Measurements from ENCODE around the gene PLCH2. TPM values are rescaled to one million over a fixed set of nuclear protein-coding genes. Genes with fewer than 3 reads are reported as not detected.

The PLCH2 gene
- total RNA-seq, 2 donors from 2014 or later = 5.5 to 6.9 TPM

DNA sequence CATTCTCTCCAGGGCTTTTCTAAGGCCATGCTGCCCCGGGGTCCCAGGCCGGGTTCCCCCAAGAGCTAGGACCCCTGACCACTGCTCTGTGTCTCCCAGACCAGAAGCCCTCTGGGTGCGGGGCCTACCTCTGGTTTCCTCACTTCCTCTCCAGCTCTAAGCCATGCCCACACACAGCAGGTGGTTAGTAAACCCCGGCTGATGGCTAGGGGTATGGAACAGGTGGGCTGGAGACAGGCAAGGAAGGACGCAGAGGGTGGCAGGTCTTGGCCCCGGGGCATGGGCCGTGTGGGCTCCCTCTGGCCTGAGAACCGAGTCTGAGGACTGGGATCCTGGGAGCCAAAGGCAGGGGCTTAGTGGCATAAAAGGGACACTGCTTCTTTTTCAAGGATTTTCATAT lies 15.9 kb upstream of the PLCH2 start:
- H3K4me1 Mint-ChIP-seq (ENCODE audit: low read depth in 2 of 2) = peaks cover 0 to 2% of the 10 kb centered on the region in 2 donors
- no peaks in the 10 kb centered on the region for H3K27me3 Mint-ChIP-seq
- no peak overlapping the region for H3K4me3 Mint-ChIP-seq
- no peaks in the 10 kb centered on the region for H3K36me3 Mint-ChIP-seq
- H3K9me3 Mint-ChIP-seq = no peaks in the 10 kb centered on the region
- ATAC-seq (no peak), DNase-seq (ENCODE audit: low spot score) (no peak)
- no peak overlapping the region for H3K27ac Mint-ChIP-seq

DNA sequence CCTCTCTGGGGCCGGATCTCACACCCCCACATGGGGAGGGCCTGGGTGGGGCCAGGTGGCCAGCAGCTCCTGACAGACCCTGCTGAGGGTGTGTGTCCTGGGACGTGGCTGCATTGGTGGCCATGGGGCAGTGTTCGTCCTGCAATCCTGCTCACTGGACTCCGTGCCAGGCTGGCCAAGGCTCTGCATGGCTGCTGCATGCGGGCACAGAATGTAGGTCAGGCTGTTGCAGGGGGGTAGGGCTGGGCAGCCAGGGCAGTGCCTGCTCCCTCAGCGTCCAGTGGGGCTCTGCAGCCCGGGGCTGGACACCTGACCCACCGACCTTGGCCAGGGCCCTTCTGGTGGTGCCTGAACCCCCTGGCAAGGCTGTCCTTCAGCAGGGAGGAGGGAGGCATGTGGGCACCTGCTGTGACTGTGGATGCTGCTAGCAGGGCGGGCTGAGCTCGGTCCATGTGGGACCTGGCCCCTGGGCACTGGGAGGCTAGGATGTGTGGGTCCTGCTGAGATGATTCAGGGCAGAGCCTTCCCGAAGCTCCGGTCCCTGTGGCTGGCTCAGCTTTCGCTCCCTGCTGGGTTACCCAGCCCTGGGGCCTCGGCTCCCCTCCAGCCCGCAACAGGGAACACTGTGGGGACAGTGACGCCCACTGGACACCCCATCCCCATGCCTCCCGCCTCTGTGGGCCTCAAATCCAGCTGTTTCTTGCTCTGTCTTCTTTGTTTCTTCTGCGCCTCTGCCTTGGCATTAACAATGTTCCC lies 14.9 kb upstream of the PLCH2 start:
- DNase-seq (ENCODE audit: low spot score) = no peak
- no peaks in the 10 kb centered on the region for H3K9me3 Mint-ChIP-seq
- no peak overlapping the region for H3K4me3 Mint-ChIP-seq
- ATAC-seq = no peak
- H3K36me3 Mint-ChIP-seq = no peaks in the 10 kb centered on the region
- H3K27me3 Mint-ChIP-seq = no peaks in the 10 kb centered on the region
- peaks cover 0 to 2% of the 10 kb centered on the region in 2 donors for H3K4me1 Mint-ChIP-seq (ENCODE audit: low read depth in 2 of 2)
- H3K27ac Mint-ChIP-seq = no peak overlapping the region

DNA sequence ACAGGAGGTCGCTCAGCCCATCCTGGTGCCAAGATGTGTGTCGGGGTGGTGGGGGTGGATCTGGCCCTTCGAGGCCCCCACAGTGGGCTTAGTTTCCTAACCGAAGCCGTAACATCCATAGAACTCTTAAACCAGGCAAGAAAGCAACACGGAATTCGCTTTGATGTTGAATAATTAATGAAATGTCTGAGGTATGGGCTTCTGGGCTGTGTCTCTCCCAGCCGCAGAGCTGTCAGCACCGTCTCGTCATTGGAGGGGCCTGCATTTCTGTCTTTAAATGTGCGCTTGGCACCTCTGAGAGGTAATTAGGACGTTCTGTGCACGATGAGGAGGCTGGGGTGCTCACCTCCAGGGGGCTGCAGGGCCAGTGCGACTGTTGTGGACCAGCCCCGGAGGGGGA lies 13.3 kb upstream of the PLCH2 start:
- ATAC-seq = no peak
- no peak for DNase-seq (ENCODE audit: low spot score)
- no peak overlapping the region for H3K27ac Mint-ChIP-seq
- H3K27me3 Mint-ChIP-seq = no peaks in the 10 kb centered on the region
- H3K4me1 Mint-ChIP-seq (ENCODE audit: low read depth in 2 of 2) = no peaks in the 10 kb centered on the region
- H3K36me3 Mint-ChIP-seq = no peaks in the 10 kb centered on the region
- H3K9me3 Mint-ChIP-seq = no peaks in the 10 kb centered on the region
- no peak overlapping the region for H3K4me3 Mint-ChIP-seq

DNA sequence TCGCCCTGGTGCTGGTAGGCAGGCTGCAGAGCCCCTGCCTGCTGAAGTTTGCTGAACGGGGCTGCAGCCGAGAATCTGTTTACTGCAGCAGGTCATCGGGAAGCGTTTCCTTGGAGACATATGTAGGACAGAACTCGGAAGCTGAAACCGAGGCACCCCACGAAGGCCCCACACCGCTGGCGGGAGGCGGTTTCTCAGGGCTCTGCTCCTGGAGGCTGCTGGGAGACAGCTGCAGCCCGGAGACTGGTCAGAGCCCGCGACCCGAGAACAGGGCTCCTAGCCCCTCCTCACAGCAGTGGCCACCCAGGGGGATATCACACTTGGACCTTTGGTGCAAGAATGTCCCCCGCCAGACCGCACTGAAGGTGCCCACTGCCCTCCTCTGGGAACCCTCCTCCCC lies 12.7 kb upstream of the PLCH2 start:
- no peak for DNase-seq (ENCODE audit: low spot score)
- Mint-ChIP-seq H3K27ac (no peak overlapping the region), H3K4me3 (no peak overlapping the region), H3K27me3 (no peaks in the 10 kb centered on the region), H3K9me3 (no peaks in the 10 kb centered on the region), H3K36me3 (no peaks in the 10 kb centered on the region), H3K4me1 (ENCODE audit: low read depth in 2 of 2) (no peaks in the 10 kb centered on the region)
- ATAC-seq = no peak

DNA sequence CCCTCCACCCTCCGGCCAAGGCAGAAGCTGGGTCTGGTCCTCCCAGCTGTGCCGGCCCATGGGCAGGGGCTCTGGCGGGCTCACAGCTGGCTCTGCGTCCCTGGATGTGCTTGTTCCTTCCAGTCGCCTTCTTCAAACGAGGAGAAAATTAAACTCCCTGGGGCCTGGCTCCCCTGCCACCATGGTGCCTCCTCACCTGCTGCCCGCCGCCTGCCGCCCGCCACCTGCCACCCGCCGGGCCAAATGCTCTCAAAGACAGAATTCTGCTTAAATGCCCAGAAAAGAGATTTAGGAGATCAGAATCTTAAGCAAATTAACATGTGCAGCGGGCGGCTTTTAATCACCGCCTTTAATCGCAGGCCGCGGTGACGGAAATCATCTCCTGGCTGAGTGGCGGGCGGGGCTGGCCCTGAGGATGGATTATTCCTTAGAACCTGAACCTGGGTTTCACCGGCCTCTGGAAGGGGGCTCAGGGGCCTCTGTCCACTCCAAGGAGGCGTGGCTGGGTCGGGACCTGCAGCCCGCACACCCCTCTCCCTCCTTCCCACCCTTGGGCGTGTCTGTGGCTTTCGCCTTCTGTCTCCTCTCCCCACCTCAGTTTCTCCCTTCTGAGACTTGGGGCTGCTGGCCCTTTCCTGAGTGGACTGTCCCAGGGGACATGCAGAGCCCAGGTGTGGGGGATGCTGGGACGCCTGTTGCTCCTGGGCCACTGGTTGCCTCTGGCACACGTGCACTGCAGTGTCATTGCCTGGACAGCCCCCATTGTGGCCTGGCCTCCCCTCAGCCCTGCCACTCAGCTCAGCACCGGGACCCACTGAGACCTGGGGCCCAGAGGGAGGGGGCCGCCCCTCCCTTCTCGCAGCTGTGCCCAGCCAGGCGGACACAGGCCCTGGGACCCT lies 10.5 kb upstream of the PLCH2 start:
- Mint-ChIP-seq H3K27me3 (no peaks in the 10 kb centered on the region), H3K36me3 (no peaks in the 10 kb centered on the region), H3K4me1 (ENCODE audit: low read depth in 2 of 2) (no peaks in the 10 kb centered on the region), H3K27ac (no peak overlapping the region), H3K9me3 (no peaks in the 10 kb centered on the region), H3K4me3 (no peak overlapping the region)
- DNase-seq (ENCODE audit: low spot score) = no peak
- ATAC-seq = no peak

DNA sequence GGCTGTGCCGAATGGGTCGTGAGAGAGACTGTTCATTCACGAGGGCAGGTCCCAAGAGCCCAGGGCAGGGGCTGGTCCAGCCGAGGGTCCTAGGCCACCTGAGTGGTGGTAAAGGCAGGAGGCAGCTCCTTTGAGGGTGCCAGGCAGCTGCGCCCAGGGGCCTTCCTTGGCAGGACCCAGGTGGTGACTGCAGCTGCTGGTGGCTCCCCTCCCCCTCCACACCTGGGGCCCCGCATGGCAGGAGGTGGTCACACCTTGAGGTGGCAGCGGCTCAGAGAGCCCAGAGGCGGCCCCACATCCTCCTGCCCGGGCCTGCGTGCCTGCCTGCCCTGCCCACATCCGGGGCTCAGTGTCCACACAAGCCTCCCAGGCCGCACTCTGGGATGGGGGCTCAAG lies 9.8 kb upstream of the PLCH2 start:
- H3K36me3 Mint-ChIP-seq = no peaks in the 10 kb centered on the region
- H3K27me3 Mint-ChIP-seq = no peaks in the 10 kb centered on the region
- DNase-seq (ENCODE audit: low spot score) (no peak), ATAC-seq (no peak)
- H3K9me3 Mint-ChIP-seq = no peaks in the 10 kb centered on the region
- no peak overlapping the region for H3K4me3 Mint-ChIP-seq
- H3K4me1 Mint-ChIP-seq (ENCODE audit: low read depth in 2 of 2) = no peaks in the 10 kb centered on the region
- no peak overlapping the region for H3K27ac Mint-ChIP-seq

DNA sequence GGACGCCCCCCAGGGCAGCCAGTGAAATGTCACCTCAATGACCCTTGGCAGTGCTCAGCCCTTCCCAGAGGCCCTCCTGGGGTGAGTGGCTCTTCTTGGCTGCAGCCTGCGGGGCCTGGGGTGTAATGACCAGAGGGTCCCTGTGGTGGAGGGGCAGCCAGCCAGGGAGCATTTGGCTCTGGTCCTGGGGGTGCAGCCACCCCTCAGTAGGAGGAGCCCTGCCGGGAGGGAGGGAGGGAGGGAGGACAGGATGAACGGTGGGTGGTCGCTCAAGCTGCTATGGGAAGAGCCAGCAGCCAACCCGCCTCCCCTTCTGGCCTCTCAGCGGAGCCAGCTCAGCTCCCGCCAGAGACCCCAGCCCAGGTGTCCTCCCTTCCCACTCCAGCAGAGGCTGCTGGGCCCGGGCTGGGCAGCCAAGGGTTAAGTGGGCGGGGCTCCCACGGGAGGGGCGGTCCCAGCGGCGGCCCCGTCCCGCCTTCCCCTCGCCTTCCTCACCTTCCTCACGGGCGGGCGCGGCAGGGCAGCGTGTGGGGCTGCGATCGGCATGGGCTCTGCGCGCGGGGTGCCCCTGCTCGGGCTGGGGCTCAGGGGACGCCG lies 9.0 kb upstream of the PLCH2 start:
- H3K9me3 Mint-ChIP-seq = no peaks in the 10 kb centered on the region
- no peaks in the 10 kb centered on the region for H3K36me3 Mint-ChIP-seq
- DNase-seq (ENCODE audit: low spot score) (no peak), ATAC-seq (peak; percentile 52 to 62)
- no peak overlapping the region for H3K27ac Mint-ChIP-seq
- no peaks in the 10 kb centered on the region for H3K4me1 Mint-ChIP-seq (ENCODE audit: low read depth in 2 of 2)
- no peak overlapping the region for H3K4me3 Mint-ChIP-seq
- H3K27me3 Mint-ChIP-seq = no peaks in the 10 kb centered on the region

DNA sequence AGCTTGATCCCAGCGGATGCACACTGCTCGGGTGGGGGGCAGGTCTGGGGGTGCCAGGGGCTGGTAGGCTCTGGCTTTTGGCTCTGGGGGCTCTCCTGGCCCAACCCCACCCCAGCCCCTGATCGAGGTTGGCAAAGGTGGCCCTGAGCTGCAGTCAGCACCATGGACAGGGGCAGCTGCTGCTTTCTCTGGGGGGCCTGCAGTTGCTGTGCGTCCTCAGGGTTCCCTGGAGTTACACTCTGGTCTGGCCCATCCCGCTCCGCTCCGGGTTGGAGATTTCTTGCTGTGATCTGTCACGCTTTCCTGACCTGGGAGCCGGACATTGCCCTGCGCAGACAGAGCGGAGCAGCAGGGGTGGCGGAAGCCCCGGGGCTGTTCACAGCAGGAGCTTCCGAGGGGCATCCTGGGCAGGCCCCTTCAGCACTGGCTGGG lies 8.0 kb upstream of the PLCH2 start:
- Mint-ChIP-seq H3K27ac (no peak overlapping the region), H3K4me1 (ENCODE audit: low read depth in 2 of 2) (no peaks in the 10 kb centered on the region), H3K27me3 (no peaks in the 10 kb centered on the region), H3K4me3 (no peak overlapping the region), H3K36me3 (no peaks in the 10 kb centered on the region), H3K9me3 (no peaks in the 10 kb centered on the region)
- DNase-seq (ENCODE audit: low spot score) = no peak
- no peak for ATAC-seq

DNA sequence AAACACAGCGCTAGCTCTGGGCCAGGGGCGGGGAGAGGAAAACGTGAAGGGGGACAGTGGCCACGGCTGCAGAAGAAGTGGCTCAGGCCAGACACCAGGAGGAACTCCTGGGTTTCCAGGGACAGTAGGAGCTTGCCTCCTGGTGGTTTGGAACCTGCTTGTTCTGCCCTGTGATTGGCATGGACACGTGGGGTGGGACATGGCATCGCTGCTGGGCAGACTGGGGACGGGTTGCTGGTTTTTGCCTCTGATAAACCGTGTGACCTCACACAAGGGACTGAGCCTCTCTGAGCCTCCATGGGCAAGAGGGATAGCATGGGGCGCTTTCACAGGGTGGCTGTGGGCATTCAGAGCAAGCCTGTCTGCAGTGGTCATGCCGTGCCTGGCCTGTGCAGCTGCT lies 7.5 kb upstream of the PLCH2 start:
- Mint-ChIP-seq H3K27me3 (no peaks in the 10 kb centered on the region), H3K9me3 (no peaks in the 10 kb centered on the region), H3K4me1 (ENCODE audit: low read depth in 2 of 2) (no peaks in the 10 kb centered on the region), H3K27ac (no peak overlapping the region), H3K4me3 (no peak overlapping the region), H3K36me3 (no peaks in the 10 kb centered on the region)
- DNase-seq (ENCODE audit: low spot score) (no peak), ATAC-seq (no peak)

DNA sequence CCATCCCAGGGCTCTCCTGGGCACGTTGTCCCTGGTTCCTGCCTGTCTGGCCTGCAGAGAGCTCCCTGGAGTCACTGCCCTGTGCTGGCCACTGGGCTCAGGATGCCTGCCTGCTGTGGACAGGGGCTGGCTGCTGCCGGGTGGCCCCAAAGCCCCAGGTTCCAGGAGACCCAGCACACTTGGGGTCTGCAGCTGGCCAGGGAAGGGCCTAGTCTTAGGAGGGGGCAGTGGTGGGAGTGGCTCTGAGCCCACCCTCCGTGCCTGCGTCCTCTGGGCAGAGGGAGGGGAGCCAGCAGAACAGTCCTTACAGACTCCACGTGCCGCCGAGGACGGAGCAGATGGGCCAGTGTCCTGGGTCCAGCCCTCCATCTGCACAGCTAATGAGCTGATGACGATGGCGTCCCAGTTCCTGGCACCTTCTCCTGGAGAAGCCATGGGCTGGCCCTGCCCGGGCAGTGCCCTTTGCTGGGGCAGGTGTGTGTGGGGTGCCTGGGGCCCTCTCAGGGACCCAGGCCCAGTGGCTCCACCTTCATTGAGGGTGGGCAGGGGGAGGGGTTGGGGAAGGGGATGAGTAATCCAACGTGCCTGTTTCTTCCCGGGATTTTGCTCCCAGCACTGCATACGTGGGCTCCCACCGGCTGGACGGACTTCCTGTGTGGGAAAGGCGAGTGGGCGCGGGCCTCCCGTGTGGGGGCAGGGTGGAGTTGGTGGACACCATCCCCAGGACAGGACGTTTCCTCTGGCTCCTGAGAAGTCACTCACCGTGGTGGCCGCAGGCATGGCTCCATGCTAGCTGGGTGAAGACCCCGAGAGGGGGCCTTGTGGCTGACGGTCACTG lies 6.8 kb upstream of the PLCH2 start:
- Mint-ChIP-seq H3K27me3 (no peaks in the 10 kb centered on the region), H3K4me1 (ENCODE audit: low read depth in 2 of 2) (no peaks in the 10 kb centered on the region)

DNA sequence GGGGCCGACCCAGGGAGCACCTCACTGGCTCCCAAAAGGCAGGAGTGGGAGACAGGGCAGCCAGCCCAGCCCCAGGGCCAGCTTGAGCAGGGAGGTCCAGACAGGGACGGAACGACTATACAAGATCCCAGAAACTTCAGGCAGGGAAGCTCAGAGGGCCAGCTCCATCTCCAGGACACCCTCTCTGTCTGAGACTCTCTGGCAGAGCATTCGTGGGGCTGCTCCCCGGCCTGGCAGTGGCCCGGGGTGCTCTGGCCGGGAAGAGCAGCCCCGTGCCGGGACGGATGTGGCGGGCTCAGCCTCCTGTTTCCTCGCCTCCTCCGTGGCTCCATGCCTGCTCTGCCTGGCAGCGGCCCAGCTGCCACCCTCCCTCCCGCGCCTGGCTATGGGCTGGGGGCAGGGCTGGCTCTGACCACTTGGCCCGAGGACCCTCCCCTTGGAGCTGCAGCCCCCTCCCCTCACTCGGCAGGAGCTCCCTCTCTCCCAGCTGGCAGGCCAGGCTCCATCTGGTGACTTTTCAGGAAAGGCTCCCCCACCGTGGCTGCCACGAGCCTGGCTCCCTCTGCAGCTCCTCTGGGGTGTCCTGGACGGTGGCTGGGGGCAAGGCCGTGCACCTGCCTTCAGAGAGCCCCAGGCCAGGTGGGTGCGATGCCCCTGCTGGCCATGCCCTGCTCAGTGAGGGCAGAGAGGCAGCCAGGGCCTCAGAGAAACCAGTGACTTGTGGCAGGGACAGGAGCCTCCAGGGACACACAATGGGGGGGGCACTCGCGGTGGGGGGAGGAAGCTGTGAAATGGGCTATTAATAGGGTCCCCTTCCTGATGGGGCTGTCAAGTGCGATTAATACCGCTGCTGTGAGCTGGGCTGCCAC lies 5.6 kb upstream of the PLCH2 start:
- no peak overlapping the region for H3K27ac Mint-ChIP-seq

More for the DNA sequence above, 6.8 kb upstream of the PLCH2 start:
- no peak overlapping the region for H3K27ac Mint-ChIP-seq
- DNase-seq (ENCODE audit: low spot score) = no peak
- ATAC-seq = no peak
- no peaks in the 10 kb centered on the region for H3K9me3 Mint-ChIP-seq
- no peak overlapping the region for H3K4me3 Mint-ChIP-seq
- no peaks in the 10 kb centered on the region for H3K36me3 Mint-ChIP-seq

DNA sequence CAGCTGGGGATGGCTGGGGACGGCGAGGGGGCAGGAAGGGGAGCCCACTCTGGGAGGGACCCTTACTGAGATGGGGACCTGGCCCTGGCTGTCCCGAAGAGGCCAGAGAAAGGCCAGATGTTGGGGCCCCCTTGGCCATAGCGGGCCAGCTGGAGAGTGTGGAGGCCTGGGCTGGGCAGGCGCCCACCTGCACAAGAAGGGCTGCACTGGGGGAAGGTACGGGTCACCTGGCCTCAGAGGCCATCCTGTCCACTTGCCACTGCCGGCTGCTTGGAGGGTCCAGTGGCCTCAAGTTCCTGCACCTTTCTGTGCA lies 5.0 kb upstream of the PLCH2 start:
- H3K36me3 Mint-ChIP-seq = no peaks in the 10 kb centered on the region
- H3K4me3 Mint-ChIP-seq = no peak overlapping the region
- no peaks in the 10 kb centered on the region for H3K4me1 Mint-ChIP-seq (ENCODE audit: low read depth in 2 of 2)
- H3K9me3 Mint-ChIP-seq = no peaks in the 10 kb centered on the region
- H3K27ac Mint-ChIP-seq = no peak overlapping the region
- no peaks in the 10 kb centered on the region for H3K27me3 Mint-ChIP-seq
- DNase-seq (ENCODE audit: low spot score) (no peak), ATAC-seq (no peak)

More for the DNA sequence above, 5.6 kb upstream of the PLCH2 start:
- DNase-seq (ENCODE audit: low spot score) = no peak
- no peak for ATAC-seq
- Mint-ChIP-seq H3K9me3 (no peaks in the 10 kb centered on the region), H3K27me3 (no peaks in the 10 kb centered on the region), H3K36me3 (no peaks in the 10 kb centered on the region), H3K4me1 (ENCODE audit: low read depth in 2 of 2) (no peaks in the 10 kb centered on the region), H3K4me3 (no peak overlapping the region)

DNA sequence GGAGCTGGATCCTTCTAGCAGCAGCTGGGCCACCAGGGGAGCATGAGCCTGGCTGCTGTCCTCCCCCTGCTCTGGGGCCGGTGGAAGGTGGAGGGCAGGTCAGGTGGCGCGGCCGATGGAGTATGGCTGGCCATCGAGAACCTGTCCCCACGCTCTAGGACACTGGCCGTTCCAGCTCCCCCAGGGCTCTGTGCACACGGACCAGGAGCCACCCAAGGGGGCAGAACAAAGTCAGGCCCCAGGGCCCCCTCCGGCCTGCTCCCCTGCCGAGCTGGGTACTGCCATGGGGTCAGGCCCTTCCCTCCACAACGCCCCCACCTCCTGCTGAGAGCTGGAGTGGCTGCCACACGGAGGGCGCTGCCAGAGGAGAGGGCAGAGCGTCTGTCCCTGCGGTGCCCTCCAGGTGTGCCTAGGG lies 4.5 kb upstream of the PLCH2 start:
- H3K4me1 Mint-ChIP-seq (ENCODE audit: low read depth in 2 of 2) = no peaks in the 10 kb centered on the region
- no peak overlapping the region for H3K4me3 Mint-ChIP-seq
- H3K36me3 Mint-ChIP-seq = no peaks in the 10 kb centered on the region
- no peaks in the 10 kb centered on the region for H3K27me3 Mint-ChIP-seq
- no peaks in the 10 kb centered on the region for H3K9me3 Mint-ChIP-seq
- ATAC-seq = no peak
- DNase-seq (ENCODE audit: low spot score) = no peak
- no peak overlapping the region for H3K27ac Mint-ChIP-seq
